ENCODE measurements around the gene FAM20A.

DNA sequence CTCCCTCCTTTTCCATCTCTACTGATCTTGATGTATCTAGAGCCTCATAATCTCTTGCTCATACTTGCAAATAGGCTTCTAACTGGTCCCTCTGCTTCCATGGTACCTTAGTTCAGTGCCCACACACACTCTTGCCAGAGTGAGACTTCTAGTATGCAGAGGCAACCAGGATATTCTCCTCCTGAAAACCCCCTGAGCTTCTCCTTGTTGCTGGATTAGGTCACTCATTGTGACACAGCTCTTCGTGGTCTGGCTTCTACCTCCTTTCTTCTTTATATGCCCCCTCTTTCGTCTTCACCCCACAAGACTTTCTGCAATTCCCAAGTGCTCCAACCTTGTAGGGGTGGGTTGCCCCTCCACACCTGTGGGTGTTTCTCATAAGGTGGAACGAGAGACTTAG is 2.5 kb upstream of the FAM20A start:
- TF ChIP-seq JUND (IDR thresholded peaks at IDR 0.05) (no peak), RAD21 (IDR thresholded peaks at IDR 0.05) (no peak), RXRA (IDR thresholded peaks at IDR 0.05) (no peak), NR2F2 (IDR thresholded peaks at IDR 0.05) (no peak), EGR1 (IDR thresholded peaks at IDR 0.05; ENCODE audit: low read depth in 2 of 2) (no peak), TAF1 (conservative IDR thresholded peaks at IDR 0.05) (no peak), SP1 (IDR thresholded peaks at IDR 0.05) (no peak), GABPA (IDR thresholded peaks at IDR 0.05 in 1 of 2, conservative IDR thresholded peaks at IDR 0.05 in 1 of 2) (no peak)
- TF ChIP-seq, protein P1, sequence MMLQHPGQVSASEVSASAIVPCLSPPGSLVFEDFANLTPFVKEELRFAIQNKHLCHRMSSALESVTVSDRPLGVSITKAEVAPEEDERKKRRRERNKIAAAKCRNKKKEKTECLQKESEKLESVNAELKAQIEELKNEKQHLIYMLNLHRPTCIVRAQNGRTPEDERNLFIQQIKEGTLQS (IDR thresholded peaks at IDR 0.05) = no peak
- TF ChIP-seq, protein P2, sequence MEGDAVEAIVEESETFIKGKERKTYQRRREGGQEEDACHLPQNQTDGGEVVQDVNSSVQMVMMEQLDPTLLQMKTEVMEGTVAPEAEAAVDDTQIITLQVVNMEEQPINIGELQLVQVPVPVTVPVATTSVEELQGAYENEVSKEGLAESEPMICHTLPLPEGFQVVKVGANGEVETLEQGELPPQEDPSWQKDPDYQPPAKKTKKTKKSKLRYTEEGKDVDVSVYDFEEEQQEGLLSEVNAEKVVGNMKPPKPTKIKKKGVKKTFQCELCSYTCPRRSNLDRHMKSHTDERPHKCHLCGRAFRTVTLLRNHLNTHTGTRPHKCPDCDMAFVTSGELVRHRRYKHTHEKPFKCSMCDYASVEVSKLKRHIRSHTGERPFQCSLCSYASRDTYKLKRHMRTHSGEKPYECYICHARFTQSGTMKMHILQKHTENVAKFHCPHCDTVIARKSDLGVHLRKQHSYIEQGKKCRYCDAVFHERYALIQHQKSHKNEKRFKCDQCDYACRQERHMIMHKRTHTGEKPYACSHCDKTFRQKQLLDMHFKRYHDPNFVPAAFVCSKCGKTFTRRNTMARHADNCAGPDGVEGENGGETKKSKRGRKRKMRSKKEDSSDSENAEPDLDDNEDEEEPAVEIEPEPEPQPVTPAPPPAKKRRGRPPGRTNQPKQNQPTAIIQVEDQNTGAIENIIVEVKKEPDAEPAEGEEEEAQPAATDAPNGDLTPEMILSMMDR (IDR thresholded peaks at IDR 0.05; ENCODE audit: low read depth, low read length, missing input control) = no peak
- TF ChIP-seq, protein P3, sequence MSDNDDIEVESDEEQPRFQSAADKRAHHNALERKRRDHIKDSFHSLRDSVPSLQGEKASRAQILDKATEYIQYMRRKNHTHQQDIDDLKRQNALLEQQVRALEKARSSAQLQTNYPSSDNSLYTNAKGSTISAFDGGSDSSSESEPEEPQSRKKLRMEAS (IDR thresholded peaks at IDR 0.05) = no peak
